A549 (cell line): ENCODE measurements around the gene UBE2S.
A peak's percentile ranks its signal among the peaks of the same experiment; 100 is the strongest.
"Not testable (repeated sequence)": the region's sequence is repeated elsewhere in the genome, so short reads cannot be mapped to it uniquely, and the experiment has no call there.

Experiments used
- BHLHE40 ChIP-seq: IDR thresholded peaks from 2 replicates; pipeline ENCODE4 v1.6.1; 2012; ENCODE audit warnings: low read depth, low read length, inconsistent platforms
- NR3C1 ChIP-seq: fragments of >200 bp; sonication (Bioruptor Twin); formaldehyde crosslinking; IDR thresholded peaks from 3 replicates; pipeline ENCODE4 v1.6.1; 2017
- PHF8 ChIP-seq: fragments of 200-600 bp; sonication (generic); IDR thresholded peaks from 2 replicates; pipeline ENCODE4 v1.6.1; 2016; ENCODE audit warnings: low read depth, mild to moderate bottlenecking, antibody characterized with exemption, moderate library complexity, borderline replicate concordance
- POLR2A ChIP-seq: IDR thresholded peaks from 2 replicates; pipeline ENCODE4 v1.6.1; 2012; ENCODE audit warnings: mild to moderate bottlenecking, low read length
- RAD21 ChIP-seq, 2 experiments: fragments of >200 bp in 1 of 2; sonication (Bioruptor Twin) in 1 of 2; formaldehyde crosslinking in 1 of 2; IDR thresholded peaks in 1 of 2; conservative IDR thresholded peaks in 1 of 2; 2 replicates in 1 of 2; 3 replicates in 1 of 2; pipeline ENCODE4 v1.6.1; 2012 to 2018; ENCODE audit warnings: inconsistent platforms in 1 of 2
- TF ChIP-seq, protein P1 (sequence below): fragments of >200 bp; sonication (Bioruptor Twin); formaldehyde crosslinking; IDR thresholded peaks from 3 replicates; pipeline ENCODE4 v1.5.1; 2016
- TF ChIP-seq, protein P2 (sequence below): fragments of 200-600 bp; sonication (generic); IDR thresholded peaks from 2 replicates; pipeline ENCODE4 v1.6.1; 2016; ENCODE audit warnings: antibody characterized with exemption, mild to moderate bottlenecking, moderate library complexity
- TF ChIP-seq, protein P3 (sequence below): fragments of 250-450 bp; sonication (Bioruptor Pico); IDR thresholded peaks from 2 replicates; pipeline ENCODE4 v1.5.0; 2020; ENCODE audit warnings: low read depth, mild to moderate bottlenecking, moderate library complexity
- TF ChIP-seq, protein P4 (sequence below): fragments of 450-650 bp; IDR thresholded peaks from 2 replicates; pipeline ENCODE4 v1.6.1; 2014; ENCODE audit warnings: antibody characterized with exemption

DNA sequence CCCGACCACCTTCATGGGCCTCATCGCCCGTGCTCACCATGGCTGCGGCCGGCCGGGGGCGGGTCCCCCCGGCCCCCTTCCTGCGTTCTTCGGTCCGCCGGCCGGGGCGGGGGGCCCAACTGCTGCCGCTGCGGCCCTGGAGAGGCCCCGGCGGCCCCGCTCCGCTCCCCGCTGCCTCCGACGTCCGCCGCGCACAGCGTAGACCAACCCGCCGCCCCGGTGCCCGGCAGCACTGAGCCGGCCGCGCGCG lies at the start of gene UBE2S:
- TF ChIP-seq, protein P1, sequence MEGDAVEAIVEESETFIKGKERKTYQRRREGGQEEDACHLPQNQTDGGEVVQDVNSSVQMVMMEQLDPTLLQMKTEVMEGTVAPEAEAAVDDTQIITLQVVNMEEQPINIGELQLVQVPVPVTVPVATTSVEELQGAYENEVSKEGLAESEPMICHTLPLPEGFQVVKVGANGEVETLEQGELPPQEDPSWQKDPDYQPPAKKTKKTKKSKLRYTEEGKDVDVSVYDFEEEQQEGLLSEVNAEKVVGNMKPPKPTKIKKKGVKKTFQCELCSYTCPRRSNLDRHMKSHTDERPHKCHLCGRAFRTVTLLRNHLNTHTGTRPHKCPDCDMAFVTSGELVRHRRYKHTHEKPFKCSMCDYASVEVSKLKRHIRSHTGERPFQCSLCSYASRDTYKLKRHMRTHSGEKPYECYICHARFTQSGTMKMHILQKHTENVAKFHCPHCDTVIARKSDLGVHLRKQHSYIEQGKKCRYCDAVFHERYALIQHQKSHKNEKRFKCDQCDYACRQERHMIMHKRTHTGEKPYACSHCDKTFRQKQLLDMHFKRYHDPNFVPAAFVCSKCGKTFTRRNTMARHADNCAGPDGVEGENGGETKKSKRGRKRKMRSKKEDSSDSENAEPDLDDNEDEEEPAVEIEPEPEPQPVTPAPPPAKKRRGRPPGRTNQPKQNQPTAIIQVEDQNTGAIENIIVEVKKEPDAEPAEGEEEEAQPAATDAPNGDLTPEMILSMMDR = not testable (repeated sequence)
- not testable (repeated sequence) for TF ChIP-seq BHLHE40; RAD21 (conservative IDR thresholded peaks at IDR 0.05 in 1 of 2, IDR thresholded peaks at IDR 0.05 in 1 of 2); NR3C1
- TF ChIP-seq POLR2A (peak; percentile 99), PHF8 (peak; percentile 99)
- TF ChIP-seq, protein P2, sequence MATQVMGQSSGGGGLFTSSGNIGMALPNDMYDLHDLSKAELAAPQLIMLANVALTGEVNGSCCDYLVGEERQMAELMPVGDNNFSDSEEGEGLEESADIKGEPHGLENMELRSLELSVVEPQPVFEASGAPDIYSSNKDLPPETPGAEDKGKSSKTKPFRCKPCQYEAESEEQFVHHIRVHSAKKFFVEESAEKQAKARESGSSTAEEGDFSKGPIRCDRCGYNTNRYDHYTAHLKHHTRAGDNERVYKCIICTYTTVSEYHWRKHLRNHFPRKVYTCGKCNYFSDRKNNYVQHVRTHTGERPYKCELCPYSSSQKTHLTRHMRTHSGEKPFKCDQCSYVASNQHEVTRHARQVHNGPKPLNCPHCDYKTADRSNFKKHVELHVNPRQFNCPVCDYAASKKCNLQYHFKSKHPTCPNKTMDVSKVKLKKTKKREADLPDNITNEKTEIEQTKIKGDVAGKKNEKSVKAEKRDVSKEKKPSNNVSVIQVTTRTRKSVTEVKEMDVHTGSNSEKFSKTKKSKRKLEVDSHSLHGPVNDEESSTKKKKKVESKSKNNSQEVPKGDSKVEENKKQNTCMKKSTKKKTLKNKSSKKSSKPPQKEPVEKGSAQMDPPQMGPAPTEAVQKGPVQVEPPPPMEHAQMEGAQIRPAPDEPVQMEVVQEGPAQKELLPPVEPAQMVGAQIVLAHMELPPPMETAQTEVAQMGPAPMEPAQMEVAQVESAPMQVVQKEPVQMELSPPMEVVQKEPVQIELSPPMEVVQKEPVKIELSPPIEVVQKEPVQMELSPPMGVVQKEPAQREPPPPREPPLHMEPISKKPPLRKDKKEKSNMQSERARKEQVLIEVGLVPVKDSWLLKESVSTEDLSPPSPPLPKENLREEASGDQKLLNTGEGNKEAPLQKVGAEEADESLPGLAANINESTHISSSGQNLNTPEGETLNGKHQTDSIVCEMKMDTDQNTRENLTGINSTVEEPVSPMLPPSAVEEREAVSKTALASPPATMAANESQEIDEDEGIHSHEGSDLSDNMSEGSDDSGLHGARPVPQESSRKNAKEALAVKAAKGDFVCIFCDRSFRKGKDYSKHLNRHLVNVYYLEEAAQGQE = 0 out of 2 replicates have a peak, but pooled peaks have one; percentile 37
- TF ChIP-seq, protein P3, sequence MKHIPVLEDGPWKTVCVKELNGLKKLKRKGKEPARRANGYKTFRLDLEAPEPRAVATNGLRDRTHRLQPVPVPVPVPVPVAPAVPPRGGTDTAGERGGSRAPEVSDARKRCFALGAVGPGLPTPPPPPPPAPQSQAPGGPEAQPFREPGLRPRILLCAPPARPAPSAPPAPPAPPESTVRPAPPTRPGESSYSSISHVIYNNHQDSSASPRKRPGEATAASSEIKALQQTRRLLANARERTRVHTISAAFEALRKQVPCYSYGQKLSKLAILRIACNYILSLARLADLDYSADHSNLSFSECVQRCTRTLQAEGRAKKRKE (CRISPR knock-in tag) = not testable (repeated sequence)
- TF ChIP-seq, protein P4, sequence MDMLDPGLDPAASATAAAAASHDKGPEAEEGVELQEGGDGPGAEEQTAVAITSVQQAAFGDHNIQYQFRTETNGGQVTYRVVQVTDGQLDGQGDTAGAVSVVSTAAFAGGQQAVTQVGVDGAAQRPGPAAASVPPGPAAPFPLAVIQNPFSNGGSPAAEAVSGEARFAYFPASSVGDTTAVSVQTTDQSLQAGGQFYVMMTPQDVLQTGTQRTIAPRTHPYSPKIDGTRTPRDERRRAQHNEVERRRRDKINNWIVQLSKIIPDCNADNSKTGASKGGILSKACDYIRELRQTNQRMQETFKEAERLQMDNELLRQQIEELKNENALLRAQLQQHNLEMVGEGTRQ = not testable (repeated sequence)
